NCI-H2196 treated with DMSO at 0.1 percent for 48 hours (cell line): ENCODE measurements around the gene GDF15.
"Not testable (repeated sequence)": the region's sequence is repeated elsewhere in the genome, so short reads cannot be mapped to it uniquely, and the experiment has no call there.

ENCODE experiments used
- DNase-seq: peaks from one replicate; lab custom pipeline; 2025; ENCODE audit not compliant: unreplicated experiment; lab: John Stamatoyannopoulos, UW

The GDF15 gene

GRCh38 chr19:18390065-18390907 is 4.3 kb downstream of the GDF15 start:
- no peak for DNase-seq

GRCh38 chr19:18391509-18392075 is 5.6 kb downstream of the GDF15 start:
- no peak for DNase-seq

- DNase-seq: no peak
These were observed 6.5 kb downstream of the GDF15 start for GRCh38 chr19:18392417-18392816.

- no peak for DNase-seq
These were observed 7.0 kb downstream of the GDF15 start for GRCh38 chr19:18392926-18393325.

GRCh38 chr19:18393836-18394235 is 7.9 kb downstream of the GDF15 start:
- no peak for DNase-seq

- DNase-seq: no peak
These were observed 10.7 kb downstream of the GDF15 start for GRCh38 chr19:18396471-18397241.

- no peak for DNase-seq
These were observed 11.6 kb downstream of the GDF15 start, which contains the start of gene LRRC25 for GRCh38 chr19:18397242-18398202. LRRC25 (minus strand) TSS chr19:18397622; CDS start chr19:18396963, 659 bp downstream.

- no peak for DNase-seq
These were observed 13.1 kb downstream of the GDF15 start for GRCh38 chr19:18399008-18399407.

GRCh38 chr19:18401580-18402112 is 15.7 kb downstream of the GDF15 start:
- no peak for DNase-seq

GRCh38 chr19:18402455-18403248 is 16.7 kb downstream of the GDF15 start:
- DNase-seq: not testable (repeated sequence)

GRCh38 chr19:18405754-18406153 is 19.8 kb downstream of the GDF15 start:
- DNase-seq: not testable (repeated sequence)

GRCh38 chr19:18406749-18407148 is 20.8 kb downstream of the GDF15 start:
- DNase-seq: no peak

- no peak for DNase-seq
These were observed 22.1 kb downstream of the GDF15 start for GRCh38 chr19:18408053-18408476.

GRCh38 chr19:18412610-18413239 is 26.8 kb downstream of the GDF15 start:
- no peak for DNase-seq

GRCh38 chr19:18414504-18415177 is 28.7 kb downstream of the GDF15 start:
- DNase-seq: no peak

- no peak for DNase-seq
These were observed 29.4 kb downstream of the GDF15 start for GRCh38 chr19:18415178-18415867.

- DNase-seq: peak; percentile 95
These were observed 30.9 kb downstream of the GDF15 start for GRCh38 chr19:18416778-18417249.
